HEK293T (cell line): ENCODE data around the gene HOXD13.

Experiments
- CTCF ChIA-PET: fragments of 350-600 bp; formaldehyde crosslinking; extraction: SDS; loops from one replicate; lab custom pipeline; 2021; ENCODE audit warnings: antibody characterized with exemption, inconsistent platforms; lab: Yijun Ruan, JAX
- POLR2A ChIA-PET: fragments of 350-600 bp; formaldehyde crosslinking; extraction: SDS; loops from one replicate; lab custom pipeline; 2020; ENCODE audit warnings: antibody characterized with exemption, inconsistent platforms; lab: Yijun Ruan, JAX
- DNase-seq: peaks from one replicate; pipeline ENCODE4 v3.0.0; 2012; ENCODE audit warnings: mixed read lengths; ENCODE audit errors: extremely low spot score
- ARNT ChIP-seq: fragments of 450-650 bp; IDR thresholded peaks from 2 replicates; pipeline ENCODE4 v1.6.1; 2017; ENCODE audit warnings: mild to moderate bottlenecking
- BHLHE40 ChIP-seq: fragments of 450-650 bp; IDR thresholded peaks from 2 replicates; pipeline ENCODE4 v1.6.1; 2016; ENCODE audit warnings: mild to moderate bottlenecking, moderate library complexity, borderline replicate concordance
- CTBP1 ChIP-seq: fragments of 450-650 bp; IDR thresholded peaks from 2 replicates; pipeline ENCODE4 v1.6.1; 2016; ENCODE audit warnings: borderline replicate concordance
- ELF4 ChIP-seq: fragments of 450-650 bp; IDR thresholded peaks from 2 replicates; pipeline ENCODE4 v1.6.1; 2017; ENCODE audit warnings: antibody characterized with exemption
- FOXA1 ChIP-seq: fragments of 450-650 bp; IDR thresholded peaks from 2 replicates; pipeline ENCODE4 v1.6.1; 2016; ENCODE audit warnings: mild to moderate bottlenecking
- FOXK2 ChIP-seq: fragments of 450-650 bp; IDR thresholded peaks from 2 replicates; pipeline ENCODE4 v1.6.1; 2016; ENCODE audit warnings: mild to moderate bottlenecking
- FOXM1 ChIP-seq: fragments of 450-650 bp; IDR thresholded peaks from 2 replicates; pipeline ENCODE4 v1.6.1; 2017; ENCODE audit warnings: mild to moderate bottlenecking, borderline replicate concordance
- HDGF ChIP-seq: fragments of 450-650 bp; IDR thresholded peaks from 2 replicates; pipeline ENCODE4 v1.6.1; 2017; ENCODE audit warnings: antibody characterized with exemption, borderline replicate concordance
- L3MBTL2 ChIP-seq: fragments of 450-650 bp; conservative IDR thresholded peaks from 2 replicates; pipeline ENCODE4 v1.6.1; 2016; ENCODE audit warnings: mild to moderate bottlenecking
- LEF1 ChIP-seq: fragments of 450-650 bp; IDR thresholded peaks from 2 replicates; pipeline ENCODE4 v1.6.1; 2017; ENCODE audit warnings: mild to moderate bottlenecking, borderline replicate concordance
- NFRKB ChIP-seq: fragments of 450-650 bp; IDR thresholded peaks from 2 replicates; pipeline ENCODE4 v1.6.1; 2016; ENCODE audit warnings: mild to moderate bottlenecking, moderate library complexity
- PKNOX1 ChIP-seq: fragments of 450-650 bp; IDR thresholded peaks from 2 replicates; pipeline ENCODE4 v1.6.1; 2016
- SP1 ChIP-seq: fragments of 450-650 bp; IDR thresholded peaks from 2 replicates; pipeline ENCODE4 v1.6.1; 2017
- SUZ12 ChIP-seq: fragments of 450-650 bp; IDR thresholded peaks from 2 replicates; pipeline ENCODE4 v1.6.1; 2016; ENCODE audit warnings: mild to moderate bottlenecking
- TARDBP ChIP-seq: fragments of 450-650 bp; IDR thresholded peaks from 2 replicates; pipeline ENCODE4 v1.6.1; 2016
- ZNF384 ChIP-seq: fragments of 450-650 bp; IDR thresholded peaks from 2 replicates; pipeline ENCODE4 v1.6.1; 2016

Gene HOXD13

DNA sequence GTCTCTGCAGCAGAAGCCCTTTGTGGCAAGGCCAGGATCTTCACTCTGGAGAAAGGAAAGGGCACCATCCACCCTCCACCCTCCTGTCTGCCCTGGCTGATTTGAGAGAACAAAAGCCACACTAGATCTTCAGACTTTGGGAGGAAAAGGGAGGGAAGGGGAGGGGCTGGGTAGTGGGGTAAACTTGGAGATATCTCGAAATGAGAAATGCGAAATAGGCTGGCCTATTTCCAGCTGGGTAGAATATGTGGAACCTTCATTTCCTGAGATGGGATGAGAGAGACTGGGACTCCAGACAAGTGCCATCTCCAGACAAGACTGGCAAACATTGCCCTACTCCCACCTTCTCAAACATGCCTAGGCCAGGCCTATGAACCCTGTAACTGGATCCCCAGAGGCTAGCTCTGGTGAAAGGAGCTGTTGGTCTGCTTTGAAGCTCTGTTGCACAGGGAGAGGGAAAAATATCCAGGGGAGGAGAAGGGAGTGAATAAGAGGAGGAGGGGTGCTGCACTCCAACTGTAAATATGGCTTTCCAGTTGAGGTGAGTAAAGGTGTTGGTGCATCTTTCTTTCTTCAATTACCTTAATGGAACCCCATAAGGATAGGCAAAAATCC is 8.8 kb downstream of the HOXD13 start:
- ChIA-PET POLR2A (interaction anchor here (1.5 kb wide), 1 partner anchor 100 kb away, joined by 4 read pairs; the partner anchor contains the start of gene LNPK), CTCF (interaction anchor here (0.7 kb wide), 1 partner anchor 29 kb away, joined by 3 read pairs; no protein-coding TSS in a partner anchor)
- TF ChIP-seq HDGF = no peak
- TF ChIP-seq L3MBTL2 = no peak
- no peak for TF ChIP-seq FOXK2
- no peak for TF ChIP-seq TARDBP
- no peak for TF ChIP-seq NFRKB
- no peak for TF ChIP-seq ARNT
- no peak for TF ChIP-seq PKNOX1
- no peak for TF ChIP-seq FOXM1
- TF ChIP-seq ELF4 = no peak
- no peak for TF ChIP-seq ZNF384
- no peak for TF ChIP-seq BHLHE40
- TF ChIP-seq SP1 = no peak
- no peak for TF ChIP-seq LEF1
- no peak for TF ChIP-seq FOXA1
- TF ChIP-seq SUZ12 = no peak
- TF ChIP-seq CTBP1 = no peak
- DNase-seq = no peak

DNA sequence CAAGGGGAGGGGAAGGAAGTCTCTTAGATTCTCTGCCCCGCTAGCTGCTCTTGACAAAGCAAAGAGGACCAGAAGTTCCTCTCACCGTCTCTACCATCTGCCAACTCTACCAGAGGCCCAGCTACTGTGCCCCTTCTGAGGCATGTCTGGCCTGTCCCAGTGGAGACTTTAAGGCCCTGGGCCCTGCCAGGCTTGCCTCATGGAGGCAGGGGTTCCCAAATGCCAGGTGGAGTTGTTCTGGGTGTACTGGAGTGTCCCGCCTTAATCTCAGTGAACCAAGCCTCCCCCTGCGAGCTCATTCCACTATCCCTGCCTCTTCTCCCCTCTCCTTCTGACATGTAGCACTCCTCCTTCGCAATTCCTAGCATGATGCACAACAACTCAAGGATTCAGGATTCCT is 9.3 kb downstream of the HOXD13 start:
- CTCF ChIA-PET = interaction anchor here (0.5 to 0.7 kb wide), 2 partner anchors 28 to 1048 kb away, joined by 3 to 4 read pairs; no protein-coding TSS in a partner anchor
- TF ChIP-seq CTBP1 (no peak), PKNOX1 (no peak), BHLHE40 (no peak), SP1 (no peak), FOXM1 (no peak), ZNF384 (no peak), L3MBTL2 (no peak), FOXK2 (no peak)
- DNase-seq = no peak
- POLR2A ChIA-PET = interaction anchor here (1.5 to 5.7 kb wide), 2 partner anchors 7 to 100 kb away, joined by 4 to 117 read pairs; partner anchors contain the start of genes HOXD13 and LNPK

GRCh38 chr2:176102309-176102866 is 9.9 kb downstream of the HOXD13 start:
- CTCF ChIA-PET = interaction anchor here (0.5 to 1.1 kb wide), 2 partner anchors 22 to 1047 kb away, joined by 3 to 4 read pairs; no protein-coding TSS in a partner anchor
- POLR2A ChIA-PET = interaction anchor here (1.5 to 5.7 kb wide), 2 partner anchors 7 to 101 kb away, joined by 4 to 117 read pairs; partner anchors contain the start of genes HOXD13 and LNPK

GRCh38 chr2:176103194-176103593 is 10.7 kb downstream of the HOXD13 start:
- POLR2A ChIA-PET = interaction anchor here (1.1 to 5.7 kb wide), 3 partner anchors 8 to 551 kb away, joined by 3 to 117 read pairs (median 4); partner anchors contain the start of gene HOXD13
- no peak for DNase-seq
- TF ChIP-seq CTBP1 (no peak), ELF4 (no peak), FOXM1 (no peak), L3MBTL2 (no peak), HDGF (no peak), FOXK2 (no peak), SP1 (no peak), NFRKB (no peak), FOXA1 (no peak), LEF1 (no peak)
- CTCF ChIA-PET = interaction anchor here (0.5 to 1.1 kb wide), 3 partner anchors 23 to 892 kb away, joined by 3 to 5 read pairs (median 3); no protein-coding TSS in a partner anchor

More at GRCh38 chr2:176102309-176102866, 9.9 kb downstream of the HOXD13 start:
- TF ChIP-seq PKNOX1 (no peak), FOXM1 (no peak), NFRKB (no peak), LEF1 (no peak), ZNF384 (no peak), ELF4 (no peak), TARDBP (no peak), HDGF (no peak), CTBP1 (no peak), SUZ12 (no peak), L3MBTL2 (no peak), FOXK2 (no peak), ARNT (no peak)
- DNase-seq = no peak

GRCh38 chr2:176103742-176104315 is 11.3 kb downstream of the HOXD13 start:
- POLR2A ChIA-PET = interaction anchor here (0.5 to 5.7 kb wide), 15 partner anchors 9 to 655 kb away, joined by 3 to 117 read pairs (median 5); partner anchors contain the start of genes HOXD13, HOXD8 and LNPK
- TF ChIP-seq SP1 (no peak), NFRKB (no peak), LEF1 (no peak)
- DNase-seq = no peak
- CTCF ChIA-PET = interaction anchor here (0.5 to 1.4 kb wide), 7 partner anchors 10 to 893 kb away, joined by 3 to 5 read pairs (median 3); partner anchors contain the start of gene HOXD13
